Vagina (tissue), 2 donors: ENCODE results near the gene WDR20.

Experiments used
- POLR2AphosphoS5 ChIP-seq, 2 donors: sonication (generic); formaldehyde crosslinking; IDR thresholded peaks; one replicate each; pipeline ENCODE4 v1.9.0; 2017; ENCODE audit warnings: antibody characterized with exemption in 2 of 2, mild to moderate bottlenecking in 2 of 2, low read depth in 1 of 2; ENCODE audit not compliant: insufficient read depth in 1 of 2
- TF ChIP-seq, protein P1 (sequence below), 3 experiments: fragments of 450-650 bp in 2 of 3; fragments of 200-600 bp in 1 of 3; sonication (generic) in 1 of 3; IDR thresholded peaks; one replicate each; pipeline ENCODE4 v1.5.1; 2017 to 2019; ENCODE audit warnings: antibody characterized with exemption in 3 of 3, mild to moderate bottlenecking in 2 of 3, moderate library complexity in 2 of 3

DNA sequence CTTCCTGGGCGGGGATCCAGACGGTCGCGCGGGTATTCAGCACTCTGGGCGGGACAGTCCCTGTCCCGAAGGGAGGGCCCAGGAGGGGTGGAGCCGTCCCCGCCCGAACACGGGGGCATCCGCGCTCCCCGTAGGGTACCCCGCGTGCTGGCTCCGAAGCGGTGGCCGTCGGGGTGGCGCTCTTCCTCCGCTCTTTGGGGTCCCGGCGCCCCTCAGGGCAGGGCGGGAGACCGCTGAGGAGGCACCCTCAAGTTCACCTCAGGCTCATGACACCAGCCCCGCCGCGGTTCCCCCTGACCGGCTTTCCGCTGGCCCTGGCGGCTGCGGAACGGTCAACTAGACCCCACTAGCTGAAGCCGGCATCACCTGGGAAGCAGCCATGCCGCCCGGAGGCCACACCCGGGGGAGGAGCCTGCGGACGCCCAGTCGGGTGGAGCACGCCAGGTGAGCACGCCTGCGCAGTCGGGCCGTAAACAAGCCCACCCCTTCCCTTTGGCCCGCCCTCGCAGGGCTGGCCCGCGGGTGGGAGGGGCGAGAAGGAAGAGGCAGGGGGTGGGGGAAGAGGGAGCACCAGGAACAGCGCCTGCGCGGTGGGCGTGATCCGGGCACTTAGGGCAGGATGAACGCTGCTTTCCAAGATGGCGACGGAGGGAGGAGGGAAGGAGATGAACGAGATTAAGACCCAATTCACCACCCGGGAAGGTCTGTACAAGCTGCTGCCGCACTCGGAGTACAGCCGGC is at the start of gene WDR20:
- TF ChIP-seq, protein P1, sequence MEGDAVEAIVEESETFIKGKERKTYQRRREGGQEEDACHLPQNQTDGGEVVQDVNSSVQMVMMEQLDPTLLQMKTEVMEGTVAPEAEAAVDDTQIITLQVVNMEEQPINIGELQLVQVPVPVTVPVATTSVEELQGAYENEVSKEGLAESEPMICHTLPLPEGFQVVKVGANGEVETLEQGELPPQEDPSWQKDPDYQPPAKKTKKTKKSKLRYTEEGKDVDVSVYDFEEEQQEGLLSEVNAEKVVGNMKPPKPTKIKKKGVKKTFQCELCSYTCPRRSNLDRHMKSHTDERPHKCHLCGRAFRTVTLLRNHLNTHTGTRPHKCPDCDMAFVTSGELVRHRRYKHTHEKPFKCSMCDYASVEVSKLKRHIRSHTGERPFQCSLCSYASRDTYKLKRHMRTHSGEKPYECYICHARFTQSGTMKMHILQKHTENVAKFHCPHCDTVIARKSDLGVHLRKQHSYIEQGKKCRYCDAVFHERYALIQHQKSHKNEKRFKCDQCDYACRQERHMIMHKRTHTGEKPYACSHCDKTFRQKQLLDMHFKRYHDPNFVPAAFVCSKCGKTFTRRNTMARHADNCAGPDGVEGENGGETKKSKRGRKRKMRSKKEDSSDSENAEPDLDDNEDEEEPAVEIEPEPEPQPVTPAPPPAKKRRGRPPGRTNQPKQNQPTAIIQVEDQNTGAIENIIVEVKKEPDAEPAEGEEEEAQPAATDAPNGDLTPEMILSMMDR (IDR thresholded peaks at IDR 0.05), result no peak
- TF ChIP-seq POLR2AphosphoS5 (IDR thresholded peaks at IDR 0.05; ENCODE audit: insufficient read depth in 1 of 2, low read depth in 1 of 2), result peak; percentile 89 to 98
